HG03139 (cell line): ENCODE results near the gene RTBDN.

ENCODE experiments used
- ATAC-seq: cut with Tn5 transposase; IDR thresholded peaks from one replicate; pipeline ENCODE4 v1.9.1; 2021; ENCODE audit not compliant: unreplicated experiment

RTBDN gene

DNA sequence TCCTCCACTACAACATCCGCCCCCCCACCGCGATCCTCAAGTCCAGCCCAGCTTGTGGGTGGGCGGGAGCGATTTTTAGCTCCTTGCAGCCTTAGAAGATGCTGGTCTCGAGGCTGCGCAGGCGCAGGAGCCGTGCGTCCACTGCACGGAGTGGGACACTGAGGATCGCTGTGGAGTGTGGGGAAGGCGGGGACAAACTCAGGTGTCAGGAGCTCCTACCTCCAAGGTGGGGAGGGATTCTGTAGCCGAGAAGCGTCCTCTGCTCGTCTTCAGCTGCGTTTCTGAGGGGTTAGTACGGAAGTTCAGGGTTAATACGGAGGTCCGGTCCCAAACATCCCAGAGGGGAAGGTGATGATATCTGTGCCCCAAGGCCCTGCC lies at the start of gene RTBDN:
Gene RTBDN, minus strand, starts transcription at position 14 of the 378 bp plus-strand sequence. CDS start 4,600 bp downstream, outside the sequence.
- no peak for ATAC-seq

DNA sequence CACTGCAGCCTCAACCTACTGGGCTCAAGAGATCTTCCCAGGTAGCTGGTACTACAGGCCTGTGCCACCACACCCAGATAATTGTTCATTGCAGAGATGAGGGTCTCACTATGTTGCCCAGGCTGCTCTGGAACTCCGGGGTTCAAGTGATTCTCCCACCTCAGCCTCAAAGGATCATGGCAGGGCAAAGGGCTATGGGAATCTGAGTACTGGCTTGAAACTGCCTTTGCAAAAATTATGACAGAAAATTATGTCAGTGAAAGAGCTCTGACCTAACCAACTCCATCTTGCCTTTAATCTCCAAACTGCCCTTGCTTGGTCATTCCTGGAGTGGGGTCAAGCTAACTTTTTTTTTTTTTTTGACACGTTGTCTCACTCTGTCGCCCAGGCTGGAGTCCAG lies 48.2 kb upstream of the RTBDN start:
- no peak for ATAC-seq

DNA sequence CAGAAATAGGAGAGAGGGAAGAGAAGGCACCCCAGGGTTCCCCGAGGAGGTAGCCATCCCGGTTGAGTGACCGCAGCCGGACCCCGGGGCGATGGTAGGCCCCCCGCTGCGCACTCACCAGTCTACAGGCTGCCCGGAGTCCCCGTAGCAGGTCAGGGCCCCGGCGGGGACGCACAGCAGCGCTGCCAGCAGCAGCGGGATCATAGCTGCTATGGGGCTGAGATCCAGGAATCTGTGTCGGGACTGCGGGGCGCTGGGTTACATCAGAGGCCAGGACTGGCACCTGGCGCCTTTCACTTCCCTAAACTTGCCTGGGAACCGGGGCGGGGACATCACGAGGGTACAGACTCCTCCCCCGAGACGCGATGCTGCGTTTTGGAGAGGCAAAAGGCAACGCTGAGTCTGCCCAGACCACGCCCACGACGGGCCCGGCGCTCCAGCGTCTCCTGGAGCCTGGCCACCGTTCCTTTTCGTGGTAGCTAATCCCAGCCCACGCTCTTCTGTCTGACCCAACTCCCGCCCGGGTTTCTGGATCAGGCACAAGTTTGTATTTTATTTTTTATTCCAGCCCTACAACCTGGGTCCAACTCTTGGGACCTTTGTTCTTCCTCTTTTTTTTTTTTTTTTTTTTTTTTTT lies 46.9 kb upstream of the RTBDN start, which contains the start of gene DNASE2:
Gene DNASE2, minus strand, starts transcription at position 278 of the 637 bp plus-strand sequence. Its CDS starts 74 bp downstream, at position 204.
- ATAC-seq, result peak; percentile 74

DNA sequence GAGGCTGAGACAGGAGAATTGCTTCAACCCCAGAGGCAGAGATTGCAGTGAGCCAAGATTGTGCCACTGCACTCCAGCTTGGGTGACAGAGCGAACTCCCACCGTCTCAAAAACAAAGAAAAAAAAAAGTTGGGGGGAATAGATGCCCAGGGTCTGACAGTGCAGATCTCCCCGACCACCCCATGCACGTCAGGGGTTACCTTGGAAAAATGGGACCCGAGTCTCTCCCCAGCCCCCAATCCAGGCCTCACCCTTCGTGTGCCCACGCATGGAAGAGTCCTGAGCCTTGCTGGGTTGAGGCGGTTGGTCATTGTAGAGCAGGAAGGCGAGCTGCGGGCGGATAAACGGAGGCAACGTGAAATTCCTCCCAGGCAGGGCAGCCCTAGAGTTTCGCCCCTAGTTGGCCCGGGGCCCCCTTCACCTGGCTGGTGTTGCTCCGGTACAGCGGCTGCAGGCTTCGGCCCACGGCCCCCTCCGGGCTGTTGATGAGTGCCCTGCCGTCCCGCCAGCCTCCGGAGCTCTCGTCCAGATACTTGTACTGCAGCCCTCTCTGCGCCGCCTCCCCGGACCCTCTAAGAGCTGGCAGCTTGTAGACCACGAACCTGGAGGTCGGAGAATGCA lies 46.3 kb upstream of the RTBDN start:
- ATAC-seq, result peak; percentile 15

DNA sequence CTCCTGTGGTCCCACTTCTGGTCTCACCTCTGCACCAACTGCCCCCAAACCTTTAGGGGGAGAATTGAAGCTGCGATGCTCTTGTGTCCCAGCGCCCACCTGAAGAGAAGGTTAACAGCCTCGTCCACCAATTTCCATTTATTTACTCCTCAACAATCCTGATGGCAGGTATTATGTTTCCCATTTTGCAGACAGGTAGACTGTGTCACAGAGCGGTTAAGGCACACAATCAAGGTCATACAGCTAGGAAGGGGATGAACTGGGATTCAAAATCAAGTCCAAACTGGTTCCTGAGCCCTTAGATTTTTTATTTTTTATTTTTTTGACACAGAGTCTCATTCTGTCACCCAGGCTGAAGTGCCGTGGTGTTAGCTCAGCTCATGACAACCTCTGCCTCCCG lies 40.7 kb upstream of the RTBDN start:
- ATAC-seq, result no peak

DNA sequence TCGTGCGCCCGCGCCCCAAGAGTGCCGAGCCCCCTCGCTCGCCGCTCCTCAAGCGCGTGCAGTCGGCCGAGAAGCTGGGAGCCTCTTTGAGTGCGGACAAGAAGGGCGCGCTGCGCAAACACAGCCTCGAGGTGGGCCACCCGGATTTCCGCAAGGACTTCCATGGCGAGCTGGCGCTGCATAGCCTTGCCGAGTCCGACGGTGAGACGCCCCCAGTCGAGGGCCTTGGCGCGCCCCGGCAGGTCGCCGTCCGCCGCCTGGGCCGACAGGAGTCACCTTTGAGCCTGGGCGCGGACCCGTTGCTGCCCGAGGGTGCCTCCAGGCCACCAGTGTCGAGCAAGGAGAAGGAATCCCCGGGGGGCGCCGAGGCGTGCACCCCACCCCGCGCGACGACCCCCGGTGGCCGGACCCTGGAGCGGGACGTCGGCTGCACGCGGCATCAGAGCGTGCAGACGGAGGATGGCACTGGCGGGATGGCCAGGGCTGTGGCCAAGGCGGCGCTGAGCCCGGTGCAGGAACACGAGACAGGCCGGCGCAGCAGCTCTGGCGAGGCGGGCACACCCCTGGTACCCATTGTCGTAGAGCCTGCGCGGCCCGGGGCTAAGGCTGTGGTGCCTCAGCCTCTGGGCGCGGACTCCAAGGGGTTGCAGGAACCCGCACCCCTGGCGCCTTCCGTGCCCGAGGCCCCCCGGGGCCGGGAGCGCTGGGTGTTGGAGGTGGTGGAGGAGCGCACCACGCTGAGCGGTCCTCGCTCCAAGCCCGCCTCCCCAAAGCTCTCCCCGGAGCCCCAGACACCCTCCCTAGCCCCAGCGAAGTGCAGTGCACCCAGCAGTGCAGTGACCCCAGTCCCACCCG lies 39.7 kb upstream of the RTBDN start:
- ATAC-seq, result no peak

DNA sequence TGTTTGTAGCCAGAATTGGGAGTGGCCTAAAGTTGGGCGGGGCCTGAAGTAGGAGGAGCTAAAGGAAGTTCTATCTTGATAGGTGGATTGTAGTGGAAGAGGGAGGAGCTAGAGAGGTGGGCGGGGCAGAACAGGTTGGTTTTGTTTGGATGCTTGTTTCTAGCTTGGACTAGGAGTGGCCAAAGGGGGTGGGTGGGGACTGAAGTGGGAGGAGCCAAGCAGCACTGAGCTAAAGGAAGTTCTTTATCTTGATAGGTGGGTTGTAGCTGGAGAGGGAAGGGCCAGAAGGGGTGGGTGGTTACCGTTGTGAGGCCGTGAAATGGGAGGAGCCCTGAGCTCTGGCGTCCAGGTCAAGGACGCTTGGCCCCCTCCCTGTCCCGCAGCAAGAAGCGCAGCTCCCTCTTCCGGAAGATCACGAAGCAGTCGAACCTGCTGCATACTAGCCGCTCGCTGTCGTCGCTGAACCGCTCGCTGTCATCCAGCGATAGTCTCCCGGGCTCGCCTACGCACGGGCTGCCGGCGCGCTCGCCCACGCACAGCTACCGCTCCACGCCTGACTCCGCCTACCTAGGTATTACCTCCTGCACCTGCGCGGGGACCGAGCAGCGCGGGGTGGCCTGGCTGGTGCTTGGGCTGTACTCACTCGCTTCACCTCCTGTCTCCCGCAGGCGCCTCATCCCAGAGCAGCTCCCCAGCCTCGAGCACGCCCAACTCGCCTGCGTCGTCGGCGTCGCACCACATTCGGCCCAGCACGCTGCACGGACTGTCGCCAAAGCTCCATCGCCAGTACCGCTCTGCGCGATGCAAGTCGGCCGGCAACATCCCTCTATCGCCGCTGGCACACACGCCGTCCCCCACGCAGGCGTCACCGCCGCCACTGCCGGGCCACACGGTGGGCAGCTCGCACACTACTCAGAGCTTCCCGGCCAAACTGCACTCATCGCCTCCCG lies 38.8 kb upstream of the RTBDN start:
- ATAC-seq, result no peak

DNA sequence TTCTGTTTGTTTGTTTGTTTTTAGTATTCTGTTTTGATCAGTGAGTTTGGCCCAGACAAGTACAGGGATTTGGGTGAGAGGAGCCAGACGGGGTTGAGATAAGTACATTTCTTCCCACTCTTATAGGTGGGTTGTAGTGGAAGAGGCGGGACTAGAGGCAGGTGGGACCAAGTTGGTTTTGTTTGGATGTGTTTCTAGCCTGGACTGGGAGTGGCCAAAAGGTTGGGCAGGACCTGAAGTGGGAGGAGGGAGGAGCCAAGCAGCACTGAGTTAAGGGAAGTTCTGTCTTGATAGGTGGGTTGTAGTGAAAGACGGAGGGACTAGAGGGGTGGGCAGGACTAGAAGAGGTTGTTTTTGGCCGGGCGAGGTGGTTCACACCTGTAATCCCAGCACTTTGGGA lies 37.9 kb upstream of the RTBDN start:
- no peak for ATAC-seq

DNA sequence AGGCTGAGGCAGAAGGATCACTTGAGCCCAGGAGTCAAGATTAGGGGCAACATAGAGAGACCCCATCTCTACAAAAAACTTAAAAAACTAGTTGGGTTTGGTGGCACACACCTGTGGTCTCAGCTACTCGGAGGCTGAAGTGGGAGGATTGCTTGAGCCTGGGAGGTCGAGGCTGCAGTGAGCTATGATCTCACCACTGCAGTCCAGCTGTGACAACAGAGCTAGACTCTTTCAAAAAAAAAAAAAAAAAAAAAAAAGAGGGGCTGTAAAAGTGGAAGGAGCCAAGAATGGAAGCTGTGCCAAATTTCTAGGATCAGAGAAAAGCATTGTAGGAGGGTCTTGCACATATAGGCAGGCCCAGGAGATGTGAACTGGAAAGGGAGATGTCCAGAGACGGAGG lies 37.3 kb upstream of the RTBDN start:
- ATAC-seq, result no peak

DNA sequence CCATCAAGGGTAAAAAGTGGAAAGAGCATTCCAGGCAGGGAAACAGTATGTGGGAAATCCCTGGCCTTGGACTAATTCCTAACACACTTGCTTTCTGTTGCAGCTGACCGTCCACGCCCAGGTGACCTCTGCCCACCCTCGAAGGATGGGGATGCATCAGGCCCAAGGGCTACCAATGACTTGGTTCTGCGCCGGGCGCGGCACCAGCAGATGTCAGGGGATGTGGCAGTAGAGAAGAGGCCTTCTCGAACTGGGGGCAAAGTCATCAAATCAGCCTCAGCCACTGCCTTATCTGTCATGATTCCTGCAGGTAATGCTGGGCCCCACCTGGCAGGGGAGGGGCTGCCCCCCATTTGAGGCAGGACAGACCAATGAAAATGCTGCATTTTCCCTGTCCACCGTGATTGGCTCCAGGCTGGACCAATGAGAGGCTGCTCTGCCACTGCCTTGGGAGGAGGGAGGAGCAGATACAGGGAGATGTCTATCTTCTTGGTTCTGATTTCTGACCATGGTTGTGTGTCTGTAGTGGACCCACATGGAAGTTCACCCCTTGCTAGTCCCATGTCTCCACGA lies 34.2 kb upstream of the RTBDN start:
- ATAC-seq, result no peak

DNA sequence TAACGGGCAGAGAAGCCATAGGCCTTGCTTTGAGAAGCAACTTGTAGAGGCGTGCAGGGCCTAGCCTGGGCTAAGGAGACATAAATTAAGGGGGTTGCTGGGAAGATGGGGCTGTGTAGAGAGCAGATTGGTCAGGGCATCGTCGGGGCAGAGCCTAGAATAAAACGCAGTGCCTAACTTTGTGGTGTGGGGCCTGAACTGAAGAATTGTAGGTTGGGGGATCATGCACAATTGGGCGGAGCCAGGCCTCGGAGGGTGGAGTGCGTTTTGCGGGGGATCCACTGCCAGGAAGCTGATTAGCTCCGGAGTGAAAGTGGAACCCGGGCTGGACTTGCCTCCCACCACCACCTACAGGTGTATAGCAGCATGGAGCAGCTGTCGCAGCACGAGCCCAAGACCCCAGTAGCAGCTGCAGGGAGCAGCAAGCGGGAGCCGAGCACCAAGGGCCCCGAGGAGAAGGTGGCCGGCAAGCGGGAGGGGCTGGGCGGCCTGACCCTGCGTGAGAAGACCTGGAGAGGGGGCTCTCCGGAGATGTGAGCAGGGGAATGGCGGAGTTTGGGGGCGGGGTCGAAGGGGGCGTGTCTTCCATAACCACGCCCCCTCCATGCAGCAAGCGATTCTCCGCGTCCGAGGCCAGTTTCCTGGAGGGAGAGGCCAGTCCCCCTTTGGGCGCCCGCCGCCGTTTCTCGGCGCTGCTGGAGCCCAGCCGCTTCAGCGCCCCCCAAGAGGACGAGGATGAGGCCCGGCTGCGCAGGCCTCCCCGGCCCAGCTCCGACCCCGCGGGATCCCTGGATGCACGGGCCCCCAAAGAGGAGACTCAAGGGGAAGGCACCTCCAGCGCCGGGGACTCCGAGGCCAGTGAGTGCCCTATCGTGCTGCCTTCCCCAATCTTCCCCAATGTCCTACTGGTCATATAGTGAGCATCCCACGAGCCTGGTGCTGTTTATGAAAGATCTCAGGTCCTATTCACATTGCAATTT lies 33.0 kb upstream of the RTBDN start:
- peak; percentile 57 for ATAC-seq

DNA sequence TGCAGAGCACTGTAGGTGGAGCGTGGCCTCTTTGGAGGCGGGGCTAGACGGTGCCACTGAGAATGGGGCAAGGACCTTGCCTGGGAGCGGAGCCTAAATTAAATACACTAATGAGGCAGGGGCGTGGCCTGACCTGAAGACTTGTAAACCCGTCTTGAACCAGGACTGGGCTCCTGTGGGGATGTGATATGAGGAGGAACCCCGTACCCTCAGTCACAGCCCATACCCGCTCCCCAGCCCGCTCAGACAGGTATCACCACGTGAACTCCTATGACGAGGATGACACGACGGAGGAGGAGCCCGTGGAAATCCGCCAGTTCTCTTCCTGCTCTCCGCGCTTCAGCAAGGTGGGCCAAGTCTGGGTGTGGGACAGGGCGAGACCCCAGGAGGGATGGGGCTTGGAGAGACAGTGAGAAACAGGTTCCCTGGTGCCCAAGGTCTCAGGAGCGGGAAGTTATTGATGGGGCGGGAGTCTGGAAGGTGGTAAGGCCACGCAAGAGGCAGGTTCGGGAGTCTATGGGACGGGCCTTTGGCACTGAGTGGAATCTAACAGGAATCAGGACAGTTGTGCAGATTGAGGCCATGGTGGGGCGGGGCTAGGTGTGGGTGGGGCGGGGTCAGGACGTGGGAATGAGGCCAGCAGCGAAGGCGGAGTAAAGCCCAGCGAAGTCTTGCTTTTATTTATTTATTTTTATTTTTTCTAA lies 32.2 kb upstream of the RTBDN start:
- no peak for ATAC-seq

DNA sequence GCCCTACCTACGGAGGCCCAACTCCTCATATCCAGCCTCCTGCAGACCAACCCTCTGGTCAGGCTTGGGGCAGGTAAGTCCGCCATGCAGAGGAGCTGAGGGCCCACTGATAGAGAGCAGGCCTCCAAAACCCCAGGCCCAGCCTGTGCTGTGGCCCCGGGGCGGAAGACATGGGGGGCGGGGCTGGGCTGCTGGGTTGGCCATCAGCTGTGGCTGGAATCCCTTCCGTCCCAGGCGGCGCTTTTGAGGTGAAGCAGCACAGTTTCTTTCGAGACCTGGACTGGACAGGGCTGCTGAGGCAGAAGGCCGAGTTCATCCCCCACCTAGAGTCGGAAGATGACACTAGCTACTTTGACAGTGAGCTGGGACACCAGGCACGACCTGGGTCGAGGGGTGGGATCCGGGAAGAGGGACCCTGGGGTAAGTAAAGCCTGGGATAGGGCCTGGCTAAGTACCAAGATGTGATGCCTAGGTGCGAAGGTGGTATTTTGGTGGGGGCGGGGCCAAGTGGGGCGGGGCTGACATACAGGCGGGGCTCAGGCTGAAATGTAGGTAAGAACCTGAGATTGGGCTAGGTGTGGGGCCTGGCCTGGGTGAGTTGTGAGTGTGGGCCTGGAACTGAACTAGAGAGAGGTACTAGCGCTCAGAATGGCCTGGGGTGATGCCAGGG lies 31.5 kb upstream of the RTBDN start:
- no peak for ATAC-seq

DNA sequence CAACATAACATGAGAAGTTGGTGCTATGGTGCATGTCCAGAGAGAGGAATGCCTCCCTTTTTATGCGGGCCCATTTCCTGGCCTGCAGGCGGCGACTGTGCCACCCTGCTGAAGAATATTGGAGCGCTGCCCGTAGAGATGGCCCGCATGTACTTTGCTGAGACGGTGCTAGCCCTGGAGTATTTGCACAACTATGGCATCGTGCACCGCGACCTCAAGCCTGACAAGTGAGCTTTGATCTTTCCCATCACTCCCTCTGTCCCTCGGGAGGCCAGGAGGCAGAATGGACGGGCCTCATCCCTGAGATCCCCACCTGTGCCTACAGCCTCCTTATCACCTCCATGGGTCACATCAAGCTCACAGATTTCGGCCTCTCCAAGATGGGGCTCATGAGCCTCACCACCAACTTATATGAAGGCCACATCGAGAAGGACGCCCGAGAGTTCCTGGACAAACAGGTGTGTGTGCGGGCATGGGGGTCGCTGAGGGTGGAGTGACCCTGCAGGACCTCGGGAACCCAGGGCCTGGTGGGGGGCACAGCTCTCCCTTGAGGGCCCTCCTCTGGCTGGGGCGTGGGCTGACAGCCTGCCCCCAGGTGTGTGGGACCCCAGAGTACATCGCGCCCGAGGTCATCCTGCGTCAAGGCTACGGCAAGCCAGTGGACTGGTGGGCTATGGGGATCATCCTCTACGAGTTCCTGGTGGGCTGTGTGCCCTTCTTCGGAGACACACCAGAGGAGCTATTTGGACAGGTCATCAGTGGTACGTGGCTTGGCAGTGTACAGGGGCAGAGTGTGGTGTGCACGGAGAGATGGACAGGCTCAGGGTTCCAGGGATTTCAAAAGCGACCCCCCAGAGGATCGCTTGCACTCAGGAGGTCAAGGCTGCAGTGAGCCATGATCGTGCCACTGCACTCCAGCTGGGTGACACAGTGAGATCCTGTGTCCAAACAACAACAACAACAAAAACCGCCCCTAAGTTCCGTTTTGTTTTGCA lies 30.6 kb upstream of the RTBDN start:
- no peak for ATAC-seq

DNA sequence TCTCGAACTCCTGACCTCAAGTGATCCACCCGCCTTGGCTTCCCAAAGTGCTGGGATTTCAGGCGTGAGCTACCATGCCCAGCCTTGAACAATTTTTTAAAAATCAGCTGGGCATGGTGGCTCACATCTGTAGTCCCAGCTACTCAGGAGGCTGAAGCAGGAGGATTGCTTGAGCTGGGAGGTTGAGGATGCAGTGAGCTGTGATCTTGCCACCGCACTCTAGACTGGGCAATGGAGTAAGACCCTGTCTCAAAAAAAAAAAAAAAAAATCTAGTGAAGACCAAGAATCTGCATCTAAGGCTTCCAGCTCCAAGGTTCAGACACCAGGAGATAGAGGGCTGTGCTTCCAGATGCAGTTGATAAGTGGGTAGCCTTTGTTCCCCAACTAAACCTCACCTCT lies 29.8 kb upstream of the RTBDN start:
- ATAC-seq, result no peak

DNA sequence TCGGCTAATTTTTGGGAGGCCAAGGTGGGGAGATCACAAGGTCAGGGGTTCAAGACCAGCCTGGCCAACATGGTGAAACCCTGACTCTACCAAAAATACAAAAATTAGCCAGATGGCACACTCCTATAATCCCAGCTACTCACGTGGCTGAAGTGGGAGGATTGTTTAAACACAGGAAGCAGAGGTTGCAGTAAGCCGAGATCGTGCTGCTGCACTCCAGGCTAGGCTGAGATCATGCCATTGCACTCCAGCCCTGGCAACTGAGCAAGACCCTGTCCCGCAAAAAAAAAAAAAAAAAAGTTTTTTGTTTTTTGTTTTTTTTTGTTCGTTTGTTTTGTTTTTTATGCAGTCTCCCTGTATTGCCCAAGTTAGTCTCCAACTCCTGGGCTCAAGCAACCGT lies 25.2 kb upstream of the RTBDN start:
- no peak for ATAC-seq
